ENCODE data around the gene LRRC49.

Gene LRRC49

GRCh38 chr15:71091601-71092000, 199.0 kb downstream of the LRRC49 start:
- DNase-seq (ENCODE audit: low spot score) = no peak

DNA sequence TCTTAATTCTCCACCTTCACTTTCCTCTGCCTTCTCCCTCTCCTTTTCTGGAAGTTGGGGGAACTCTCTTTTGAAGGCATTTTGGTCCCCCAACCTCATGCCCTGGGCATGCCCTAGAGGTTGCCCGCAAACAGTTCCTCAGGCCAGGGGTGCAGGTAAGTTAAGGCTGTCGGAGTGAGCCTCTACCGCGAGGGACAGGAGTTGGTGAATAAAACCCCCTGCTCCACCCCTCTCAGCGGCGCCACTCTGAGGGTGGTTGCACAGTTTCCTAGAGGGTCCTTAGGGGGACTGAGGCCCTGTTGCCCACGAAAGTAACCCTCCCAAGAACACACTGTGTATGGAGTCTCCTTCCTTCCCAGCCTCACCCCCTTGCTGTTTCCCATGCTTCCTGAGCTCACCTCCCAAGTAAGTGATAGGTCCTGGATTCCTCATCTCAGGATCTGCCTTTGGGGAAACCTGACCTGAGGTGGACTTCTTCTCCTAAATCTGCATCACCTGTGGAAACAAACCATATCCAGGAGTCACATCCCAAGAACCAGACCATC, 199.5 kb downstream of the LRRC49 start:
- DNase-seq (ENCODE audit: low spot score) = no peak

DNA sequence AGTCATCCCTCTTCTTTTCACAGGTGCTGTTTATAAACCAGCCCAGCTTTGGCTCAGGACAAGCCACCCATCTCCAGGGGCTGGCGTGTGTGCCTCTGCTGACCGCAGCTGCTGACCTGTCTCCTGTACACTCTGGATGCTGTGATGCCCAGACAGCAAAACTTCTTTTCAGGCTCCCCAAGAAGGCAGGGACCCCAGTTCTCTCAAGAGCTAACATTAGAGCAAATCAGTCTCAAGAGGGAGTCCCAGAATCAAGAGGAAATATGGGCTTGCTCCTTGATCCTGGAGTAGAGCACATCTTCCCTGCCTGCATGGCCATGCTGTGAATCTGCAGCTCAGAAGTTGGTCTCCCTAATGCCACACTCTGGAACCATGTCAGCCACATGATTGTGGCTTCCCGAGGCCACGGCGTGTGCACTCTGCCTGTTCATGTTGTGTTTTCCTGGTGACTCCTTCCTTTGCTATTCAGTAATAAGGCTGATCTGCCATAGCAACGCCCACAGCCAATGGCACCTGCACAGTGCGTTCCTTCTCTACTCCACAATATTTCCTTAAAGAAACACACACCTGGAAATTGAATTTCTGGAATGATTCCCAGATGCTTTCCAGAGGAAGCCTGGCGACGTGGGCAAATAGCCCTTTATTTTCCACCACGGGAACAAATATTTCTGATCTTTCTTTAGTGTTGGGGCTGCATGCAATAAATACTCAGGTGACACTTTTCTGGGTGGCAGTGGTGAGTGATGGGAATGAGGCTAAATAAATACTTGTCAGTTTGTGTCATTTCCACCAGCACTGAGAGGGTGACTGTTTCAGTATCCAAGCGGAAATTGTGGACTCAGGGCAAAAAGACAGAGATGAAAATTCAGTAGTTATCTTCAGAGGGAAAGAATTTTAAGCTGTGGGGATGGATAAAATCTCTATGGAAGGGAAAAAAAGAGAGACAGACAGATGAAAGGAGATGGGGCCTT, 200.7 kb downstream of the LRRC49 start:
- no peak for DNase-seq (ENCODE audit: low spot score)

DNA sequence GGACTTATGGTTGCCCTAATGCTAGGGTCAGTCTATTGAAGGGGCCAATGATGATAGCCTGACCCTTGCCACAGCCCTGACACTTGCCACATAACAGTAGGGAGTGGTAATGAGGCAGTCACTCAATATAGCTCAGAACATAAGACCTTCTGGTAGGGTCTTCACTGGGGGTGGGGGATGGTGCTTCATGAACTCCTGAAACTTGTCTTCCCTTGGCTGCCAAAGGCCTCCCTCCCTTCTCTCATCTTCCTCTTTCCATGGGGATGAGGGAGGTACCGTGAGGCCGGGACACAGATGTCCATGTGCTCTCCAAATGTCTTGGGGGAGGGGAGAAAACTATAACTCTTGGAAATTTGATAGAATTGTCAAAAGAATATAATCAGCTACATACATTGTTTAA, 201.5 kb downstream of the LRRC49 start:
- DNase-seq (ENCODE audit: low spot score) = no peak

GRCh38 chr15:71096676-71097075, 204.1 kb downstream of the LRRC49 start:
- no peak for DNase-seq (ENCODE audit: low spot score)

GRCh38 chr15:71097890-71098289, 205.3 kb downstream of the LRRC49 start:
- no peak for DNase-seq (ENCODE audit: low spot score)

GRCh38 chr15:71098920-71099319, 206.3 kb downstream of the LRRC49 start:
- no peak for DNase-seq (ENCODE audit: low spot score)
